Activated naive CD4-positive, alpha-beta T cell treated with anti-CD3 and anti-CD28 coated beads for 36 hours (primary cell): Measurements from ENCODE around the gene FYCO1. TPM values are rescaled to one million over a fixed set of nuclear protein-coding genes. Genes with fewer than 3 reads are reported as not detected.

Experiments used
- CTCF ChIA-PET: fragments of 350-600 bp; sonication (Branson Sonifier 250); formaldehyde crosslinking; loops from one replicate; lab custom pipeline; 2021; ENCODE audit warnings: antibody characterized with exemption; lab: Charles Lee
- DNase-seq: peaks from one replicate; pipeline ENCODE4 v3.0.0-alpha.2; 2020
- H3K27ac Mint-ChIP-seq: one replicate; pipeline ENCODE4 v1.8.0; 2021; ENCODE audit warnings: mild to moderate bottlenecking, mixed read lengths
- H3K27me3 Mint-ChIP-seq: one replicate; pipeline ENCODE4 v1.8.0; 2021; ENCODE audit warnings: low read depth, mixed read lengths
- H3K36me3 Mint-ChIP-seq: one replicate; pipeline ENCODE4 v1.8.0; 2021; ENCODE audit warnings: low read depth, mixed read lengths
- H3K4me1 Mint-ChIP-seq: one replicate; pipeline ENCODE4 v1.8.0; 2021; ENCODE audit warnings: low read depth, mixed read lengths
- H3K4me3 Mint-ChIP-seq: one replicate; pipeline ENCODE4 v1.8.0; 2021; ENCODE audit warnings: mild to moderate bottlenecking, moderate library complexity, mixed read lengths
- H3K9me3 Mint-ChIP-seq: one replicate; pipeline ENCODE4 v1.8.0; 2021; ENCODE audit warnings: mixed read lengths
- intact Hi-C: fragments of 100-400 bp; cut with micrococcal nuclease; formaldehyde crosslinking; loops from one replicate; pipeline ENCODE4 v1.15.1; 2023
- total RNA-seq, 2 experiments: library from RNA; stranded (reverse); gene quantifications; one replicate each; pipeline ENCODE4 v1.2.3, GENCODE V29; 2021

Gene FYCO1
- total RNA-seq, 2 experiments from 2014 or later = 10.2 to 10.5 TPM

- Mint-ChIP-seq H3K36me3 (peaks cover 4% of the 10 kb centered on the region), H3K4me1 (peaks cover 31% of the 10 kb centered on the region), H3K9me3 (peaks cover 7% of the 10 kb centered on the region), H3K27me3 (peaks cover 57% of the 10 kb centered on the region), H3K4me3 (no peak overlapping the region), H3K27ac (no peak overlapping the region)
- CTCF ChIA-PET = no interaction called here
- DNase-seq = no peak
- intact Hi-C loops = no loop called here
Observed at GRCh38 chr3:45868213-45868612, 127.4 kb downstream of the FYCO1 start.

Other genes starting within 250 kb of the FYCO1 start
- not detected for gene SLC6A20, start 199.3 kb downstream of the FYCO1 start, total RNA-seq
- gene LZTFL1, start 153.7 kb downstream of the FYCO1 start, total RNA-seq = 1 to 10 TPM; 3.6 to 4.1 TPM
- not detected for gene CCR9, start 109.3 kb downstream of the FYCO1 start, total RNA-seq
- gene CXCR6, start 52.4 kb downstream of the FYCO1 start, total RNA-seq = under 1 TPM in 1 of 2 experiments, not detected in 1; 0.30 TPM
- gene XCR1, start 31.7 kb upstream of the FYCO1 start, total RNA-seq = not detected
- gene CCR1, start 212.5 kb upstream of the FYCO1 start, total RNA-seq = not detected
- gene CCR3, start 246.6 kb upstream of the FYCO1 start, total RNA-seq = not detected